GM23338 (cell line): Measurements from ENCODE around the gene RSPH1.

Source experiments
- EZH2 ChIP-seq: fragments of 200-600 bp; sonication (generic); IDR thresholded peaks from one replicate; pipeline ENCODE4 v1.8.0; 2017; ENCODE audit warnings: antibody characterized with exemption, mild to moderate bottlenecking, low read depth; ENCODE audit not compliant: unreplicated experiment
- TF ChIP-seq, protein P1 (sequence below), 2 experiments: fragments of 200-600 bp in 1 of 2; sonication (generic) in 1 of 2; conservative IDR thresholded peaks; 2 replicates each; pipeline versions ENCODE4 v1.5.1 to v1.6.1; 2016 to 2017; ENCODE audit warnings: antibody characterized with exemption in 2 of 2, low read depth in 2 of 2, mild to moderate bottlenecking in 2 of 2, moderate library complexity in 1 of 2

DNA sequence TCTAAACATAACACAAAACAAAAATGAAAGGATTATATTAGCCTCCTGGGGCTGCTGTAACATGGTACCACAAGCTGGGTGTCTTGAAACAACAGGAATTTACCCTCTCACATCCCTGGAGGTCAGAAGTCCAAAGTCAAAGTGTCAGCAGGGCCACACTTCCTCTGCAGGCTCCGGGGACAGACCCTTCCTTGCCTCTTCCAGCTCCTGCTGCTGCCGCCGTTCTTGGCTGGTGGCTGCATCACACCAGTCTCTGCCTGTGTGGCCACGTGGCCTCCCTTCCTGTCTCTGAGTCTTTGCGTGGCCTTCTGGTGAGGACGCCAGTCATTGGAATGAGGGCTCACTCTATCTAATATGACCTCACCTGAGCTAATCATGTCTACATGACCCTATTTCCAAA is 25.8 kb upstream of the RSPH1 start:
- TF ChIP-seq, protein P1, sequence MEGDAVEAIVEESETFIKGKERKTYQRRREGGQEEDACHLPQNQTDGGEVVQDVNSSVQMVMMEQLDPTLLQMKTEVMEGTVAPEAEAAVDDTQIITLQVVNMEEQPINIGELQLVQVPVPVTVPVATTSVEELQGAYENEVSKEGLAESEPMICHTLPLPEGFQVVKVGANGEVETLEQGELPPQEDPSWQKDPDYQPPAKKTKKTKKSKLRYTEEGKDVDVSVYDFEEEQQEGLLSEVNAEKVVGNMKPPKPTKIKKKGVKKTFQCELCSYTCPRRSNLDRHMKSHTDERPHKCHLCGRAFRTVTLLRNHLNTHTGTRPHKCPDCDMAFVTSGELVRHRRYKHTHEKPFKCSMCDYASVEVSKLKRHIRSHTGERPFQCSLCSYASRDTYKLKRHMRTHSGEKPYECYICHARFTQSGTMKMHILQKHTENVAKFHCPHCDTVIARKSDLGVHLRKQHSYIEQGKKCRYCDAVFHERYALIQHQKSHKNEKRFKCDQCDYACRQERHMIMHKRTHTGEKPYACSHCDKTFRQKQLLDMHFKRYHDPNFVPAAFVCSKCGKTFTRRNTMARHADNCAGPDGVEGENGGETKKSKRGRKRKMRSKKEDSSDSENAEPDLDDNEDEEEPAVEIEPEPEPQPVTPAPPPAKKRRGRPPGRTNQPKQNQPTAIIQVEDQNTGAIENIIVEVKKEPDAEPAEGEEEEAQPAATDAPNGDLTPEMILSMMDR (conservative IDR thresholded peaks at IDR 0.05; ENCODE audit: low read depth in 2 of 2) = no peak
- TF ChIP-seq EZH2 = no peak
